Mucosa of stomach (tissue), 1 donor: ENCODE results near the gene CSNK1D.
"Not testable (repeated sequence)": the region's sequence is repeated elsewhere in the genome, so short reads cannot be mapped to it uniquely, and the experiment has no call there.

Experiments
- H3K27me3 ChIP-seq: one replicate; pipeline ENCODE4 v1.7.0; 2013; ENCODE audit warnings: mild to moderate bottlenecking, low read length; ENCODE audit not compliant: control insufficient read depth, insufficient read depth
- H3K36me3 ChIP-seq: one replicate; pipeline ENCODE4 v1.7.0; 2013; ENCODE audit warnings: low read length; ENCODE audit not compliant: control insufficient read depth, insufficient read depth
- H3K4me1 ChIP-seq: one replicate; pipeline ENCODE4 v1.7.0; 2013; ENCODE audit warnings: mild to moderate bottlenecking, low read length; ENCODE audit not compliant: control insufficient read depth, insufficient read depth
- H3K4me3 ChIP-seq: one replicate; pipeline ENCODE4 v1.7.0; 2013; ENCODE audit warnings: low read length
- H3K9ac ChIP-seq: one replicate; pipeline ENCODE4 v1.7.0; 2013; ENCODE audit warnings: mild to moderate bottlenecking, low read length, moderate library complexity
- H3K9me3 ChIP-seq: one replicate; pipeline ENCODE4 v1.7.0; 2013; ENCODE audit warnings: mild to moderate bottlenecking, low read length, moderate library complexity; ENCODE audit not compliant: control insufficient read depth
- donor health status: Pancreatic carcinoma.

Gene CSNK1D

GRCh38 chr17:82217530-82218204, 55.8 kb downstream of the CSNK1D start:
- Histone ChIP-seq H3K4me1 (peaks cover 30% of the 10 kb centered on the region), H3K27me3 (no peaks in the 10 kb centered on the region), H3K9ac (peak overlapping the region; percentile 26), H3K9me3 (no peaks in the 10 kb centered on the region), H3K36me3 (no peaks in the 10 kb centered on the region), H3K4me3 (no peak overlapping the region)

DNA sequence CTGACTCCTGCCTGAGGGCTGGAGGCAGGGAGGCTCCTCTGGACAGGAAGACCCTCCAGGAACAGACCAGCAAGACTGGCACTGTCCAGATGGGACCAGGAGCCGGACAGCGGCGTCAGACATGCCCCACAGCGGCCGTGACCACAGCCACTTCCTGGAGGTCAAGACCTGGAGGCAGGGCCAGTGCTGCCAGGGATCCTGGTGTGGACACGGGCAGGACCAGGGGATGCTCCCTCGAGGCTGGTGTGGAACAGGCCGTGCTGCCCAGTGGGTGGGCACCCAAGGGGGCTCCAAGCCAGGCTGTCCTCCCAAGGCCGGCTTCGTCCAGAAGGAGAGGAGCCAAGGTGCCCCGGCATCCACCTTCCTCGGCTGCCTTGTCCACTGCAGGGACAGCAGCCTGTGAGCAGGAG, 56.4 kb downstream of the CSNK1D start:
- H3K4me1 ChIP-seq, result peaks cover 30% of the 10 kb centered on the region
- H3K9ac ChIP-seq, result peak overlapping the region; percentile 26
- no peak overlapping the region for H3K4me3 ChIP-seq

GRCh38 chr17:82216301-82217119, 57.0 kb downstream of the CSNK1D start:
- Histone ChIP-seq H3K4me1 (peaks cover 35% of the 10 kb centered on the region), H3K4me3 (no peak overlapping the region), H3K9me3 (no peaks in the 10 kb centered on the region), H3K27me3 (no peaks in the 10 kb centered on the region), H3K36me3 (no peaks in the 10 kb centered on the region), H3K9ac (peak overlapping the region; percentile 26)

More for the DNA sequence above, 56.4 kb downstream of the CSNK1D start:
- Histone ChIP-seq H3K27me3 (no peaks in the 10 kb centered on the region), H3K9me3 (no peaks in the 10 kb centered on the region), H3K36me3 (no peaks in the 10 kb centered on the region)

GRCh38 chr17:82215972-82216300, 57.6 kb downstream of the CSNK1D start:
- peaks cover 36% of the 10 kb centered on the region for H3K4me1 ChIP-seq
- no peaks in the 10 kb centered on the region for H3K27me3 ChIP-seq
- H3K9ac ChIP-seq, result peak overlapping the region; percentile 26
- no peak overlapping the region for H3K4me3 ChIP-seq
- H3K9me3 ChIP-seq, result no peaks in the 10 kb centered on the region
- H3K36me3 ChIP-seq, result no peaks in the 10 kb centered on the region

DNA sequence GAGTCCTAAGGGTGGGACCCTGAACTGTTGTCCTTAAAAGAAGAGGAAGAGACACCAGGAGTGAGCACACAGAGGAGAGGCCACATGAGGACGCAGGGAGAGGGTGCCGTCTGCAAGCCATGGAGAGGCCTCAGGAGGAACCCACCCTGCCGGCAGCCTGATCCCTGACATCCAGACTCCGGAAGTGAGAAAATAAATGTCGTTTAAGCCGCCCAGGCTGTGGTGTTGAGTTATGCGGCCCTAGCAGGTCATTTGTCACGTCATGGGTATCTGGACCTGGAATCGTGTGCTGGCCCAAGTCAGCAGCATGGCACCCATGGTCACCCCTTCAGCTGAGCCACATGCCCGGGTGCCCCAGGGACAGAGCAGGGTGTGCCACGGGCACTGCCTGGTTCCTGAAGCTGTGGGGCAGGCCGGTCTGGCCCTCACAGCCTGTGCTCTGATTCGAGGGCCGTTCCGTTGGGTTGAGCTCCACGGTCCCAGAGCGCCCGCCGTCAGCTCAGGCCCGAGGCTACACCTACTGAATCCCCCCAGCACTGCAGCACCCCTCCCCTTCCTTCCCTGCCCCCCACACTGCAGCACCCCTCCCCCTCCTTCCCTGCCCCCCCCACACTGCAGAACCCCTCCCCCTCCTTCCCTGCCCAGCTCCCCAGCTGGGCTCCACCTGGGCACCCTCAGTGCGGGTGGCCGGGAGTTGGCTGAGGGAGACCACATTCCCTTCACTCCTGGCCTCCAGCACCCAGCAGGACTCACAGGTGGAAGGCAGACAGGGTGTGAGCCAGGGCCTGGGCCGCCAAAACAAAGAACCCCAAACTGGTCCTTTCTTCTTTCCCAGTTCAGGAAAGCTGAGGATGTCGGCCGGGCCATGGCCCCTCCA, 58.2 kb downstream of the CSNK1D start:
- H3K27me3 ChIP-seq, result no peaks in the 10 kb centered on the region
- no peak overlapping the region for H3K4me3 ChIP-seq
- H3K9me3 ChIP-seq, result no peaks in the 10 kb centered on the region
- peak overlapping the region; percentile 26 for H3K9ac ChIP-seq
- H3K36me3 ChIP-seq, result no peaks in the 10 kb centered on the region
- H3K4me1 ChIP-seq, result peaks cover 36% of the 10 kb centered on the region

GRCh38 chr17:82214012-82214628, 59.4 kb downstream of the CSNK1D start:
- no peaks in the 10 kb centered on the region for H3K36me3 ChIP-seq
- peaks cover 36% of the 10 kb centered on the region for H3K4me1 ChIP-seq
- no peak overlapping the region for H3K4me3 ChIP-seq
- H3K9ac ChIP-seq, result no peak overlapping the region
- H3K27me3 ChIP-seq, result no peaks in the 10 kb centered on the region
- no peaks in the 10 kb centered on the region for H3K9me3 ChIP-seq

DNA sequence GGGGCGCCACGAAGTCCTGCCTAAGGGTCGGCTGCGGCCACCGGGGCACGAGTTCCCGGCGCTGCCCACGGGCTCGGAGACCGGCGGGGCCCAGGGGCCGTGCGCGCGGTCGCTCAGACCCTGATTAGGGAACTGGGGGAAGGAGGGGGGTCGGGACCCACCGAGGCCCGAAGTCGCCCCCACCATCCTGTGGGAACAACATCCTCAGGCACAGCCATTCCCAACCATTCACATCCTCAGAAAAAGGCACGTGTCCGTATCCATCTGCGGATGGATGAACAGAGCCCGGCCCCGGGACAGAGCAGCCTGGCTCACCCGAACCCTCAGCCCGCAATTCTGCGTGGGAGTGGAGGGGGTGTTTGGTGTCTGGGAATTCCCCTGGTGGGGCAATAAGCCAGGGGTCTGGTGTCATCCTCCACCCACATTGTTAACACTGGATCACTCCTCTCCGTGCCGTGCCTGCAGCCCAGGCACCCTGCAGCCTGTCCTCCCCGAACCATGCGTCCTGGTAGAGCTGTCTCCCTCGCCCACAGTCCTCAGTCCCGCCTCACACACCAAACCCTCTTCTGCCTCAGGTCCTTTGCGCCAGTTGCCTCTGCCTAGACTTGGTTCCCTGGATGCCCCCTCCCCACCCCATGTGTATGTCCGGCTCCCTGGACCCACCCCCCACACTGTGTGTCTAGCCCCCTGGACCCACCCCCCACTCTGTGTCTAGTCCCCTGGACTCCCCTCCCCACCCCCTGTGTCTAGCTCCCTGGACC, 60.1 kb downstream of the CSNK1D start:
- H3K9me3 ChIP-seq, result no peaks in the 10 kb centered on the region
- peak overlapping the region; percentile 86 for H3K9ac ChIP-seq
- no peaks in the 10 kb centered on the region for H3K27me3 ChIP-seq
- peaks cover 36% of the 10 kb centered on the region for H3K4me1 ChIP-seq
- H3K36me3 ChIP-seq, result no peaks in the 10 kb centered on the region
- H3K4me3 ChIP-seq, result peak overlapping the region; percentile 46

- Histone ChIP-seq H3K36me3 (no peaks in the 10 kb centered on the region), H3K4me1 (peaks cover 32% of the 10 kb centered on the region), H3K9ac (peak within 1 kb of the TSS; percentile 86)
Observed at GRCh38 chr17:82212331-82213250, 60.9 kb downstream of the CSNK1D start, which contains the start of gene CCDC57. Gene CCDC57, minus strand, starts transcription at chr17:82212842. Its CDS starts 10,898 bp downstream, at chr17:82201944.

GRCh38 chr17:82210655-82211054, 62.8 kb downstream of the CSNK1D start:
- H3K9ac ChIP-seq, H3K4me3 ChIP-seq, H3K9me3 ChIP-seq, H3K27me3 ChIP-seq, H3K36me3 ChIP-seq: not testable (repeated sequence)
- peaks cover 24% of the 10 kb centered on the region for H3K4me1 ChIP-seq

More at GRCh38 chr17:82212331-82213250, 60.9 kb downstream of the CSNK1D start, which contains the start of gene CCDC57:
- Histone ChIP-seq H3K9me3 (no peaks in the 10 kb centered on the region), H3K4me3 (peak within 1 kb of the TSS; percentile 46), H3K27me3 (no peaks in the 10 kb centered on the region)

- Histone ChIP-seq H3K9me3 (no peaks in the 10 kb centered on the region), H3K9ac (peak overlapping the region; percentile 46), H3K4me1 (peaks cover 22% of the 10 kb centered on the region), H3K36me3 (no peaks in the 10 kb centered on the region), H3K27me3 (no peaks in the 10 kb centered on the region), H3K4me3 (no peak overlapping the region)
Observed at GRCh38 chr17:82205720-82206508, 67.6 kb downstream of the CSNK1D start.
